ENCODE results near the gene SIGLEC15. TPM values are rescaled to one million over a fixed set of nuclear protein-coding genes. Genes with fewer than 3 reads are reported as not detected.

The SIGLEC15 gene
- total RNA-seq, 1 experiment from 2014 or later = not detected

DNA sequence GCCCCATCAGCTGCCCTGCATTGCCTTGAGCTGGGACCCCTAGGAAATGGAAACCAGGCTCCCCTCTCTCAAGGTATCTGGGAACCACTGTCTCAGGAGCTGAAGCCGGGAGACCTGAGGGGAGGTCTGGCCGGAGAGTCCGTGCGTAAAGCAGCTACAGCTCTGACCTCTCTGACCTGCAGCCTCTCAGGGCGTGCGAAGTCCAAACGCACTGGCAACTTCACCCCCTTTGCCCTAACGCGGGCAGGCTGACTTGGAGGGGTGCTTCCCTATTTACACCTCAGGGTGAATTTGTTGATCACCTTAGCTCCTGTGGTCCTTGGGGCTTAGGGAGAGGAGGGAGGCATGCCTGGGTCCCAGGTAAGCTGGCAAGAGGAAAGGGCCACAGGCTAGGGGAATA, 17.5 kb downstream of the SIGLEC15 start:
- Histone ChIP-seq H3K79me2 (ENCODE audit: insufficient read depth, low read length) (no peaks in the 10 kb centered on the region), H3K4me3 (replicated peaks in 1 of 2; ENCODE audit: low read depth in 1 of 2, low read length in 2 of 2) (no peak overlapping the region), H3K4me2 (ENCODE audit: low read length) (no peak overlapping the region), H2AFZ (ENCODE audit: low read depth, low read length, poor library complexity, severe bottlenecking) (no peak overlapping the region), H3K9me3 (ENCODE audit: control insufficient read depth in 1 of 2, insufficient read depth in 1 of 2, low read depth in 1 of 2, low read length in 2 of 2) (no peaks in the 10 kb centered on the region), H3K9me2 (ENCODE audit: insufficient read depth) (no peaks in the 10 kb centered on the region), H3K27ac (ENCODE audit: low read depth, low read length) (no peak overlapping the region), H4K20me1 (ENCODE audit: insufficient read depth) (no peaks in the 10 kb centered on the region), H3K36me3 (ENCODE audit: control insufficient read depth in 1 of 2, insufficient read depth in 2 of 2, low read length in 2 of 2) (no peaks in the 10 kb centered on the region), H3K4me1 (ENCODE audit: control insufficient read depth in 1 of 2, insufficient read depth in 2 of 2, low read length in 2 of 2) (no peaks in the 10 kb centered on the region), H3K9ac (ENCODE audit: low read length) (no peak overlapping the region), H3K27me3 (ENCODE audit: insufficient read depth, low read length) (no peaks in the 10 kb centered on the region)
- DNase-seq (ENCODE audit: low read depth, low spot score) (no peak), ATAC-seq (no peak)
- RAD21 ChIA-PET (ENCODE audit: low non-redundant PET in 1 of 2, low total read pairs in 2 of 2, uncharacterized antibody in 2 of 2, unreplicated experiment in 2 of 2) = no interaction called here
- no TSS peak for BruUV-seq (replicated peaks)
- CTCF ChIA-PET = no interaction called here
- TF ChIP-seq ZFX (IDR thresholded peaks at IDR 0.05) (no peak), FOSL1 (IDR thresholded peaks at IDR 0.05; ENCODE audit: low read depth) (no peak), CBX3 (IDR thresholded peaks at IDR 0.05; ENCODE audit: low read depth) (no peak), SRF (IDR thresholded peaks at IDR 0.05; ENCODE audit: low read depth) (no peak), TCF7L2 (IDR thresholded peaks at IDR 0.05; ENCODE audit: borderline replicate concordance, extremely low read depth, insufficient read depth, insufficient read length) (no peak), CEBPB (IDR thresholded peaks at IDR 0.05; ENCODE audit: low read depth) (no peak), SP1 (IDR thresholded peaks at IDR 0.05; ENCODE audit: low read depth) (no peak), JUND (IDR thresholded peaks at IDR 0.05) (no peak), ZNF274 (IDR thresholded peaks at IDR 0.05; ENCODE audit: low read depth, low read length) (no peak)
- TF ChIP-seq, protein P1, sequence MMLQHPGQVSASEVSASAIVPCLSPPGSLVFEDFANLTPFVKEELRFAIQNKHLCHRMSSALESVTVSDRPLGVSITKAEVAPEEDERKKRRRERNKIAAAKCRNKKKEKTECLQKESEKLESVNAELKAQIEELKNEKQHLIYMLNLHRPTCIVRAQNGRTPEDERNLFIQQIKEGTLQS (IDR thresholded peaks at IDR 0.05) = no peak
- TF ChIP-seq, protein P2, sequence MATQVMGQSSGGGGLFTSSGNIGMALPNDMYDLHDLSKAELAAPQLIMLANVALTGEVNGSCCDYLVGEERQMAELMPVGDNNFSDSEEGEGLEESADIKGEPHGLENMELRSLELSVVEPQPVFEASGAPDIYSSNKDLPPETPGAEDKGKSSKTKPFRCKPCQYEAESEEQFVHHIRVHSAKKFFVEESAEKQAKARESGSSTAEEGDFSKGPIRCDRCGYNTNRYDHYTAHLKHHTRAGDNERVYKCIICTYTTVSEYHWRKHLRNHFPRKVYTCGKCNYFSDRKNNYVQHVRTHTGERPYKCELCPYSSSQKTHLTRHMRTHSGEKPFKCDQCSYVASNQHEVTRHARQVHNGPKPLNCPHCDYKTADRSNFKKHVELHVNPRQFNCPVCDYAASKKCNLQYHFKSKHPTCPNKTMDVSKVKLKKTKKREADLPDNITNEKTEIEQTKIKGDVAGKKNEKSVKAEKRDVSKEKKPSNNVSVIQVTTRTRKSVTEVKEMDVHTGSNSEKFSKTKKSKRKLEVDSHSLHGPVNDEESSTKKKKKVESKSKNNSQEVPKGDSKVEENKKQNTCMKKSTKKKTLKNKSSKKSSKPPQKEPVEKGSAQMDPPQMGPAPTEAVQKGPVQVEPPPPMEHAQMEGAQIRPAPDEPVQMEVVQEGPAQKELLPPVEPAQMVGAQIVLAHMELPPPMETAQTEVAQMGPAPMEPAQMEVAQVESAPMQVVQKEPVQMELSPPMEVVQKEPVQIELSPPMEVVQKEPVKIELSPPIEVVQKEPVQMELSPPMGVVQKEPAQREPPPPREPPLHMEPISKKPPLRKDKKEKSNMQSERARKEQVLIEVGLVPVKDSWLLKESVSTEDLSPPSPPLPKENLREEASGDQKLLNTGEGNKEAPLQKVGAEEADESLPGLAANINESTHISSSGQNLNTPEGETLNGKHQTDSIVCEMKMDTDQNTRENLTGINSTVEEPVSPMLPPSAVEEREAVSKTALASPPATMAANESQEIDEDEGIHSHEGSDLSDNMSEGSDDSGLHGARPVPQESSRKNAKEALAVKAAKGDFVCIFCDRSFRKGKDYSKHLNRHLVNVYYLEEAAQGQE (IDR thresholded peaks at IDR 0.05; ENCODE audit: low read depth) = no peak
- POLR2A ChIA-PET = no interaction called here
- intact Hi-C loops (cut with micrococcal nuclease) = no loop called here
